SH-SY5Y (cell line): ENCODE results near the gene APBA3.

Experiments used
- GATA2 ChIP-seq: IDR thresholded peaks from 2 replicates; pipeline ENCODE4 v1.6.1; 2011; ENCODE audit warnings: mild to moderate bottlenecking, low read depth, low read length
- GATA3 ChIP-seq: IDR thresholded peaks from 2 replicates; pipeline ENCODE4 v1.6.1; 2011; ENCODE audit warnings: low read depth, mild to moderate bottlenecking, low read length, moderate library complexity

DNA sequence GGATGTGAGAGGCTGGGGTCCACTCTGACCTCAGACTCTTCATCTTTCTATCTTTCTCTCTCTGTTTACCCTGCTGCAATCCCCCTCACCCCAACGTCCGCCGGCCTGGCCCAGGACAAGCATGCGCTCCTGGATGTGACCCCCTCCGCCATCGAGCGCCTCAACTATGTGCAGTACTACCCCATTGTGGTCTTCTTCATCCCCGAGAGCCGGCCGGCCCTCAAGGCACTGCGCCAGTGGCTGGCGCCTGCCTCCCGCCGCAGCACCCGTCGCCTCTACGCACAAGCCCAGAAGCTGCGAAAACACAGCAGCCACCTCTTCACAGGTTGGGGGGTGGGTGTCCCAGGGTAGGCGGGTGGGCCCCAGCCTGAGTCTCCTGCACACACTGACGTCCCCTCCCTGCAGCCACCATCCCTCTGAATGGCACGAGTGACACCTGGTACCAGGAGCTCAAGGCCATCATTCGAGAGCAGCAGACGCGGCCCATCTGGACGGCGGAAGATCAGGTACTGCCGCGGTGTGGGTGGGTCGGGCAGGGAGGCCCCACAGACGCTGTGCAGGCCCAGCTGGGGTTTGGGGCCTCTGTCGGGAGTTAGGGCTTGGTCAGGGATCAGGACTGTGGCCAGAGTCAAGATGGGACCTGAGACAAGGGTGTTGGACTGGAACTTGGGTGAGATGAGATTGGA, 15.0 kb downstream of the APBA3 start:
- no peak for TF ChIP-seq GATA2
- TF ChIP-seq GATA3 = no peak
